NCI-H226 (cell line): Measurements from ENCODE around the gene NSUN2.

ENCODE experiments used
- DNase-seq: peaks from one replicate; pipeline ENCODE4 v3.0.0-alpha.2; 2015

NSUN2 gene

DNA sequence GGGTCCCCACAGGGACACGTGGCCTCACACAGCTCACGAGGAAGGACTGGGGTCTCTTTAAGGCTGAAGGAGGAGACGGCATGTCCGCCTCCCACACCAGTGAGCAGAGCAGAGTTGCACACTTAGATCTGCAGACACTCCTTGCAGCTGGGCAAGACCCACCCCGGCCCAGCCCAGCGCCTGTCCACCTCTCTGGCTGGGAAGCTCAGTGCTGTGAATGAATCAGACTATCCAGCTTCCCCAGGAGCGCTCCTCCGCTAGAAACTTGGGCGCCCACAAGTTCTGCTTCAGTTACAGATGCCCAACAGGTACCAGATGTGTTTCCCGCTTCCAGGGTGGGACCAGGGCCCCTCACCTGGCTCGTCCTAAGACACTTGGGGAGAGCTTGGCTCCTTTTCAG is 78.9 kb downstream of the NSUN2 start:
- DNase-seq = no peak

DNA sequence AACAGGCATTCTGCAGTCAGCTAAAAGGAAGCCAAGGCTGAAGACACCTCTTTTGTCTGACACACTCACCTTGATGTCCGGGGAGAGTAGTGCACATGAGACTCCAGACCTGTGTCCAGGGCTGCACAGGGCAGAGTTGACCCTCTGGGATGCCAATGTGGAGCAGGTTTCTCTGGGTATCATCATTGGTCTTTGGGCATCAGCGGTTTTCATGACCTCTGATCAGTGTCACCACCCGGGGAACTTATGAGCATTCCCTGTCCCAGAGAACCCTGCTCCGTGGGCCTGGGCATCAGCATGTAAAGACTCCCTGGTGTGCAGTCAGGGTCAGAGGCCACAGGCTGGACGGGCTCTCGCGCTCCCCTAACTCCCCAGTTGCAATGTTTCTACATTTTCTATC is 80.2 kb downstream of the NSUN2 start:
- DNase-seq = no peak

DNA sequence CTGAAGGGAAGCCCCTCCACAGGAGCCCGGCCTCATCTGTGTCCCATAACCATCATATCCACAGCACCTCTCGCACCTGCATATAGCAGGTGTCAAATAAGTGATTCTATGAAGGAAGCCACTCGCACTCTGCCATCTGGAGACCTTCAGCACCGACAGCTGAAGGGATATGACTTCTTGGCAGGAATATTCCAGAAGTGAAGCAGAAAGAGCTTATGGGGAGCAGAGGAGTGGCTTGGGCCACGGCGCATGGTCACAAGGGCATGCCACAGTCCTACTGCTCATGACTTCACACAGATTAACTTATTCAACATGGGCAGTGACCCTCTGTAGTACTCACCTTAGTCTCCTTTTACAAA is 80.9 kb downstream of the NSUN2 start:
- DNase-seq = no peak

DNA sequence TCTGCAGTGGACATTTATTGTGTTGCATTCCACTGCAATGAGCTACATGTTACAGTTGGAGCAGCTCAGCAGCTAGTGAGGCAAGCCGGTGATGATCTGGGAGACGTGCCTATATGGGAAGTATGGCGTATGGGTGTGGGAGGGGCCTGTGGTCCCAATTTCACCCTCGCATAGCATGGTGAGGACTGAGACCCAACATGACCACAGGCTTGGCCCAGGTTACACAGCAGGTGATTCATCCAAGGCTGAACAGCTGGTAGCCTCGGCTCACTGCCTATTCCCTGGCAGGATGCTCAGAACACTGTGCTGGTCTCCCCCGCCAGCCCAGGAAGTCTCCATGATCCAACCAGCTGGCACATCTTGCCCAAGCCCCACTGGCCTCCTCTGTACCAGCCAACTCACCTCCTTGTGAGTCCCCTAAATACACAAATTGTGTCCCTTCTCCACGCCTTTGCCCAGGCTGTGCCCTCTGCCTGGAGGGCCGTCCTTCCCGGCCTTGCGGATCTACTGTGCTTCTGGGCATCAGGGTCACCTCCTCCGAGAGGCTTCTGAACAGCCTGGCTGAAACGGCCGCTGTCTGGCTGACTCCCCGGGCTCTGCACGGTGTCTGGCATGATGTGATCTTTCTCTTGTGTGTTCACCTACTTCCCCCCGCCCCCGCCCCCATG is 81.4 kb downstream of the NSUN2 start:
- DNase-seq = peak; percentile 47

DNA sequence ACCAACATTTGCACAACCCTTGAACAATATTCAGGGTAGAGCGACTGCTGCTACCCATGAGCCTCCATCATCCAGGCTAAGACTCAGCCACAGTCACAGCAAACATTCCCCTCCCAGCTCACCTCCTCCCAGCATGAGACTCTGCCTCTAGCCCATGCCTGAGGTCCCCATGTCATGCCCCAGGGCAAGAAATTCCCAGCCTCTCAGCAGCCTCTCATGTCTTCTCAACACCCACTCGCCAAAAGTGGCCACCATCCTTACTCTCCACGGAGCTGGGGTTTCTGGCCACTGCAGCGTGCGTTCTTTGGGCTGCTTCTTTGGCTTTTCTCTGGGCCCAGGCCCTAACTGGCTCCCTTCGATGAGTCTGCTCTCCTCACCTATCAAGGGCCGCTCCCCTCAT is 82.2 kb downstream of the NSUN2 start:
- no peak for DNase-seq
